Endothelial cell of umbilical vein (primary cell): ENCODE data around the gene HERC6. TPM values are rescaled to one million over a fixed set of nuclear protein-coding genes. Genes with fewer than 3 reads are reported as not detected.

Experiments used
- BruUV-seq: library from RNA; stranded (reverse); fragments of 400-500 nt; replicated peaks from 2 replicates; lab custom pipeline; 2021; lab: Mats Ljungman, UMichigan
- CTCF ChIA-PET: fragments of 300-600, 350-600 bp; sonication (Branson Sonifier 250); formaldehyde crosslinking; loops from one replicate; lab custom pipeline; 2021; ENCODE audit warnings: antibody characterized with exemption, inconsistent platforms; lab: Charles Lee
- POLR2A ChIA-PET: fragments of 300-600, 350-600 bp; sonication (Branson Sonifier 250); formaldehyde crosslinking; loops from one replicate; lab custom pipeline; 2021; ENCODE audit warnings: antibody characterized with exemption, inconsistent platforms; lab: Charles Lee
- DNase-seq: peaks from one replicate; pipeline ENCODE4 v3.0.0-alpha.2; 2011; ENCODE audit warnings: low read depth, low spot score
- FAIRE-seq: peaks from 2 replicates; lab custom pipeline; 2011; peaks lifted over from hg19 to GRCh38; lab: Jason Lieb, UNC
- H2AFZ ChIP-seq: 2 replicates; pipeline ENCODE4 v1.6.0; 2012; ENCODE audit warnings: low read depth, low read length, control low read depth, inconsistent platforms
- H3K27ac ChIP-seq: 2 replicates; pipeline ENCODE4 v1.5.1; 2011; ENCODE audit warnings: low read depth, mild to moderate bottlenecking, control low read depth, low read length, moderate library complexity; ENCODE audit not compliant: insufficient read depth
- H3K27me3 ChIP-seq, 2 experiments: 2 replicates each; pipeline versions ENCODE4 v1.6.0 to v1.6.1; 2011; ENCODE audit warnings: low read length in 2 of 2, mixed read lengths in 1 of 2; ENCODE audit not compliant: control insufficient read depth in 2 of 2, insufficient read depth in 2 of 2
- H3K36me3 ChIP-seq, 2 experiments: 2 replicates in 1 of 2; 3 replicates in 1 of 2; pipeline ENCODE4 v1.5.1; 2011; ENCODE audit warnings: low read length in 2 of 2, mild to moderate bottlenecking in 1 of 2, moderate library complexity in 1 of 2; ENCODE audit not compliant: control insufficient read depth in 2 of 2, insufficient read depth in 2 of 2; ENCODE audit errors: extremely low read depth in 1 of 2
- H3K4me1 ChIP-seq: 3 replicates; pipeline ENCODE4 v1.5.1; 2011; ENCODE audit warnings: mild to moderate bottlenecking, low read length; ENCODE audit not compliant: control insufficient read depth, insufficient read depth; ENCODE audit errors: extremely low read depth
- H3K4me2 ChIP-seq: 2 replicates; pipeline ENCODE4 v1.6.1; 2011; ENCODE audit warnings: low read length, control low read depth, mixed read lengths; ENCODE audit not compliant: insufficient read depth
- H3K4me3 ChIP-seq, 3 experiments: fragments of 200-600 bp in 1 of 3; sonication (generic), shearing (Covaris generic) in 1 of 3; replicated peaks in 1 of 3; 2 replicates each; pipeline ENCODE4 v1.5.1; 2011 to 2016; ENCODE audit warnings: control low read depth in 3 of 3, low read length in 3 of 3, mild to moderate bottlenecking in 2 of 3, inconsistent platforms in 1 of 3, low read depth in 1 of 3, moderate library complexity in 1 of 3; ENCODE audit not compliant: insufficient read depth in 1 of 3
- H3K79me2 ChIP-seq: 2 replicates; pipeline ENCODE4 v1.6.0; 2012; ENCODE audit warnings: low read length, inconsistent platforms; ENCODE audit not compliant: control insufficient read depth, insufficient read depth
- H3K9ac ChIP-seq: replicated peaks from 2 replicates; pipeline ENCODE3; 2011; ENCODE audit warnings: low read length, control low read depth; ENCODE audit not compliant: insufficient read depth; ENCODE audit errors: extremely low read depth
- H3K9me1 ChIP-seq: replicated peaks from 3 replicates; pipeline ENCODE4 v1.6.0; 2011; ENCODE audit warnings: mild to moderate bottlenecking, low read length; ENCODE audit not compliant: control insufficient read depth, insufficient read depth; ENCODE audit errors: extremely low read depth
- H3K9me3 ChIP-seq: replicated peaks from 2 replicates; pipeline ENCODE4 v1.5.1; 2012; ENCODE audit warnings: low read length, inconsistent platforms; ENCODE audit not compliant: control insufficient read depth, insufficient read depth
- H4K20me1 ChIP-seq: replicated peaks from 2 replicates; pipeline ENCODE3; 2011; ENCODE audit warnings: mild to moderate bottlenecking, low read length; ENCODE audit not compliant: control insufficient read depth, insufficient read depth; ENCODE audit errors: extremely low read depth
- EZH2 ChIP-seq: IDR thresholded peaks from 2 replicates; pipeline ENCODE4 v1.6.1; 2012; ENCODE audit warnings: borderline replicate concordance, low read depth, mild to moderate bottlenecking, moderate library complexity, low read length, inconsistent platforms; ENCODE audit not compliant: severe bottlenecking
- FOS ChIP-seq: IDR thresholded peaks from 2 replicates; pipeline ENCODE4 v1.6.1; 2011; ENCODE audit warnings: mild to moderate bottlenecking, low read length, moderate library complexity, borderline replicate concordance; ENCODE audit not compliant: insufficient read depth
- GATA2 ChIP-seq: IDR thresholded peaks from 2 replicates; pipeline ENCODE4 v1.7.0; 2011; ENCODE audit warnings: low read depth, mild to moderate bottlenecking, moderate library complexity, mixed read lengths, low read length; ENCODE audit not compliant: insufficient read length, insufficient read depth
- JUN ChIP-seq: IDR thresholded peaks from 2 replicates; pipeline ENCODE4 v1.6.1; 2011; ENCODE audit warnings: borderline replicate concordance, low read depth; ENCODE audit not compliant: insufficient read length, insufficient read depth
- MYC ChIP-seq: IDR thresholded peaks from one replicate; pipeline ENCODE4 v1.6.1; 2011; ENCODE audit warnings: mild to moderate bottlenecking, low read depth, low read length
- POLR2A ChIP-seq: IDR thresholded peaks from 2 replicates; pipeline ENCODE4 v1.6.1; 2012; ENCODE audit warnings: low read depth, mild to moderate bottlenecking, control low read depth, low read length
- POLR2AphosphoS5 ChIP-seq: IDR thresholded peaks from 2 replicates; pipeline ENCODE4 v1.6.1; 2012; ENCODE audit warnings: low read depth, mild to moderate bottlenecking, control low read depth, low read length, moderate library complexity; ENCODE audit not compliant: insufficient read depth
- dilution Hi-C: fragments of 300-500 bp; cut with MboI; formaldehyde crosslinking; loops from one replicate; pipeline ENCODE4 v1.15.0; 2019; ENCODE audit warnings: low sequenced_read_pairs; ENCODE audit not compliant: extremely low pct_ligation_motif_present
- intact Hi-C: fragments of 100-400 bp; cut with micrococcal nuclease; formaldehyde crosslinking; loops from one replicate; pipeline ENCODE4 v1.10.0; 2022
- polyA plus RNA-seq, 4 experiments: library from polyadenylated mRNA; depleted of rRNA in 3 of 4; stranded (reverse) in 3 of 4; unstranded in 1 of 4; fragments of >200 nt; gene quantifications; 2 replicates each; pipeline versions ENCODE4 v1.2.1 to v1.2.3, GENCODE V29; 2011 to 2012; ENCODE audit warnings: missing spikeins in 1 of 4
- total RNA-seq: library from RNA; stranded (reverse); gene quantifications from 2 replicates; pipeline ENCODE4 v1.2.3, GENCODE V29; 2021
- TF ChIP-seq, protein P1 (sequence below): IDR thresholded peaks from 2 replicates; pipeline ENCODE4 v1.6.1; 2011; ENCODE audit not compliant: insufficient read depth, insufficient read length
- TF ChIP-seq, protein P2 (sequence below), 2 donors: IDR thresholded peaks; 1 replicate in 1 of 2; 2 replicates in 1 of 2; pipeline ENCODE4 v1.5.1; 2011; ENCODE audit warnings: low read length in 2 of 2, mild to moderate bottlenecking in 2 of 2, moderate library complexity in 2 of 2, control low read depth in 1 of 2, inconsistent platforms in 1 of 2, low read depth in 1 of 2; ENCODE audit not compliant: insufficient read depth in 1 of 2; ENCODE audit errors: extremely low read depth in 1 of 2

The HERC6 gene
- total and polyA plus RNA-seq, 2 donors (not counting 3 experiments of a cell fraction or from before 2014, with no cell fraction given), result 2.1 to 5.0 TPM

DNA sequence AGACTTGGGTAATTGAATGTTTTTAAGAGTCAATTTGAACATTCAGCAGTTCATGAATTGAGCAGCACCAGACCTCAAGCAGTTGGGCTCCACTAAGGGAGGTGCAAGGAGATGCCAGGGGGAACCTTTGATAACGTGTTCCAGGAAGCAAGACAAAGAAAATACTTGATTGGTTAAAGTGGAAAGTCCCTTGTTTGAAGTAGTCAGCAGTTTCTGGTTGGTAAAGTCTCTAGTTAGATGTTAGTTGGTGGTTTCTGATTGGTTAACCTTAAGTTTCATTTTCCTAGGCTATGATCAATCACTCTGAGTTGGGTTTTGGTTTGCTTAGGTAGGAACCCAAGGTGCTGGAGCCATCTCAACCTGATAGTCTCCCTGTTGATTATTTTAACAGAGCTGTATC, 4.0 kb downstream of the HERC6 start:
- no peak overlapping the region for H3K27ac ChIP-seq
- no peaks in the 10 kb centered on the region for H4K20me1 ChIP-seq
- FAIRE-seq (no peak), DNase-seq (no peak)
- dilution Hi-C loops (no loop called here), intact Hi-C loops (no loop called here)
- ChIA-PET POLR2A (no interaction called here), CTCF (no interaction called here)
- no peak overlapping the region for H3K4me3 ChIP-seq
- H3K36me3 ChIP-seq, result no peaks in the 10 kb centered on the region
- H2AFZ ChIP-seq, result no peak overlapping the region
- TF ChIP-seq, protein P1, sequence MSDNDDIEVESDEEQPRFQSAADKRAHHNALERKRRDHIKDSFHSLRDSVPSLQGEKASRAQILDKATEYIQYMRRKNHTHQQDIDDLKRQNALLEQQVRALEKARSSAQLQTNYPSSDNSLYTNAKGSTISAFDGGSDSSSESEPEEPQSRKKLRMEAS, result no peak
- TF ChIP-seq FOS, result no peak
- TF ChIP-seq EZH2, result no peak
- no peak for TF ChIP-seq GATA2
- TF ChIP-seq JUN, result no peak
- no peak for TF ChIP-seq MYC
- TF ChIP-seq POLR2AphosphoS5, result no peak
- TF ChIP-seq, protein P2, sequence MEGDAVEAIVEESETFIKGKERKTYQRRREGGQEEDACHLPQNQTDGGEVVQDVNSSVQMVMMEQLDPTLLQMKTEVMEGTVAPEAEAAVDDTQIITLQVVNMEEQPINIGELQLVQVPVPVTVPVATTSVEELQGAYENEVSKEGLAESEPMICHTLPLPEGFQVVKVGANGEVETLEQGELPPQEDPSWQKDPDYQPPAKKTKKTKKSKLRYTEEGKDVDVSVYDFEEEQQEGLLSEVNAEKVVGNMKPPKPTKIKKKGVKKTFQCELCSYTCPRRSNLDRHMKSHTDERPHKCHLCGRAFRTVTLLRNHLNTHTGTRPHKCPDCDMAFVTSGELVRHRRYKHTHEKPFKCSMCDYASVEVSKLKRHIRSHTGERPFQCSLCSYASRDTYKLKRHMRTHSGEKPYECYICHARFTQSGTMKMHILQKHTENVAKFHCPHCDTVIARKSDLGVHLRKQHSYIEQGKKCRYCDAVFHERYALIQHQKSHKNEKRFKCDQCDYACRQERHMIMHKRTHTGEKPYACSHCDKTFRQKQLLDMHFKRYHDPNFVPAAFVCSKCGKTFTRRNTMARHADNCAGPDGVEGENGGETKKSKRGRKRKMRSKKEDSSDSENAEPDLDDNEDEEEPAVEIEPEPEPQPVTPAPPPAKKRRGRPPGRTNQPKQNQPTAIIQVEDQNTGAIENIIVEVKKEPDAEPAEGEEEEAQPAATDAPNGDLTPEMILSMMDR (IDR thresholded peaks at IDR 0.05; ENCODE audit: extremely low read depth in 1 of 2, insufficient read depth in 1 of 2, low read depth in 1 of 2, low read length in 2 of 2), result no peak
- TF ChIP-seq POLR2A, result no peak
- no TSS peak for BruUV-seq
- no peak overlapping the region for H3K4me2 ChIP-seq
- H3K9ac ChIP-seq, result no peak overlapping the region
- H3K9me3 ChIP-seq, result no peaks in the 10 kb centered on the region
- no peaks in the 10 kb centered on the region for H3K79me2 ChIP-seq
- H3K4me1 ChIP-seq, result peaks cover 3% of the 10 kb centered on the region
- H3K27me3 ChIP-seq, result no peaks in the 10 kb centered on the region
- no peaks in the 10 kb centered on the region for H3K9me1 ChIP-seq
